Natural killer cell (primary cell): Measurements from ENCODE around the gene RPP25L. TPM values are rescaled to one million over a fixed set of nuclear protein-coding genes. Genes with fewer than 3 reads are reported as not detected.
A peak's percentile ranks its signal among the peaks of the same experiment; 100 is the strongest.

Experiments used
- ATAC-seq, 3 donors: fragments of 150-1000 bp in 2 of 3; fragments of 200-7000 bp in 1 of 3; cut with Tn5 transposase; 1 replicate in 1 of 3; 2 replicates in 2 of 3; pipeline ENCODE4 v1.10.0; 2021; ENCODE audit warnings: mild to moderate bottlenecking in 2 of 3, moderate library complexity in 2 of 3
- DNase-seq, 2 donors: peaks; one replicate each; pipeline versions ENCODE4 v3.0.0 to v3.0.0-alpha.2; 2013 to 2021; ENCODE audit warnings: mixed read lengths in 1 of 2
- H3K27ac ChIP-seq: one replicate; pipeline ENCODE4 v1.5.1; 2013; ENCODE audit warnings: mild to moderate bottlenecking, low read length
- H3K27me3 ChIP-seq: one replicate; pipeline ENCODE4 v1.6.1; 2013; ENCODE audit warnings: low read length; ENCODE audit not compliant: control insufficient read depth, insufficient read depth
- H3K36me3 ChIP-seq: one replicate; pipeline ENCODE4 v1.6.1; 2013; ENCODE audit warnings: low read length; ENCODE audit not compliant: control insufficient read depth, insufficient read depth
- H3K4me1 ChIP-seq: one replicate; pipeline ENCODE4 v1.6.1; 2013; ENCODE audit warnings: low read length; ENCODE audit not compliant: control insufficient read depth, insufficient read depth
- H3K4me3 ChIP-seq: one replicate; pipeline ENCODE4 v1.5.1; 2013; ENCODE audit warnings: low read length
- H3K9me3 ChIP-seq: one replicate; pipeline ENCODE4 v1.6.1; 2013; ENCODE audit warnings: low read length; ENCODE audit not compliant: control insufficient read depth, insufficient read depth
- H3K27ac Mint-ChIP-seq, 2 donors: one replicate each; pipeline ENCODE4 v1.8.0; 2022; ENCODE audit warnings: mild to moderate bottlenecking in 2 of 2, mixed read lengths in 2 of 2, moderate library complexity in 1 of 2
- H3K27me3 Mint-ChIP-seq, 2 donors: one replicate each; pipeline ENCODE4 v1.8.0; 2022; ENCODE audit warnings: low read depth in 2 of 2, mixed read lengths in 2 of 2
- H3K36me3 Mint-ChIP-seq: one replicate; pipeline ENCODE4 v1.8.0; 2022; ENCODE audit warnings: mixed read lengths
- H3K4me1 Mint-ChIP-seq, 2 donors: one replicate each; pipeline ENCODE4 v1.8.0; 2022; ENCODE audit warnings: mixed read lengths in 2 of 2
- H3K4me3 Mint-ChIP-seq: one replicate; pipeline ENCODE4 v1.8.0; 2022; ENCODE audit warnings: mild to moderate bottlenecking, moderate library complexity, mixed read lengths
- H3K9me3 Mint-ChIP-seq, 2 donors: one replicate each; pipeline ENCODE4 v1.8.0; 2022; ENCODE audit warnings: mixed read lengths in 2 of 2
- WGBS: methylation state at CpG from one replicate; pipeline ENCODE4 v1.1.7; 2013; ENCODE audit warnings: missing lambda C conversion rate; ENCODE audit not compliant: insufficient coverage; 5-methylcytosine and 5-hydroxymethylcytosine counted together
- intact Hi-C: fragments of 100-400 bp; cut with micrococcal nuclease; formaldehyde crosslinking; loops from one replicate; pipeline ENCODE4 v1.14.2; 2022
- total RNA-seq, 4 donors: library from RNA; stranded (reverse); fragments of 120-200 nt in 1 of 4; gene quantifications; one replicate each; pipeline versions ENCODE4 v1.2.3 to v1.2.4, GENCODE V29; 2013 to 2022
- TF ChIP-seq, protein P1 (sequence below): fragments of 200-600 bp; IDR thresholded peaks from one replicate; pipeline ENCODE4 v1.8.0; 2022; ENCODE audit warnings: antibody characterized with exemption

Gene RPP25L
- total RNA-seq, 3 donors from 2014 or later (not counting 1 experiment from before 2014, with no cell fraction given): 9.3 to 15.0 (median 9.8) TPM

DNA sequence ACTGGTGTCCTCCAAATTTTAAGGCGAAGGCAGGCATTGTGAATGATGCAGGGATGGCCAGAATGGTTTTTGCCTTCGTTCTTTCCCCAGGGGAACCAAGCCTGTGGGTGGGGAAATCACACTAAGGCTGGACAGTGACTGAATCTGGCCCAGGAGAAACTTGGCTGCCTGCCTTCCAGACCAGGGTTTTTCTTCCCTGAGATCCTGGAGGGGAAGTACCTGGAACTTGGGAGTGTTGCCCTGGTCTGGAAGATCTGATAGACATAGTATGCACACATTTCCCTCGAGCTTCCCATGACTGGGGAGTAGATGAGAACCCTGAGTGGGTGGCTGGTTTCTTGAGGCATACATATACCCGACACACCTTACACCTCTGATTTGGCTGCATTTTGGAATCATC is 39.4 kb upstream of the RPP25L start:
- Mint-ChIP-seq H3K9me3 (no peaks in the 10 kb centered on the region), H3K36me3 (no peaks in the 10 kb centered on the region), H3K27ac (peak overlapping the region in 1 of 2 donors; percentile 83), H3K4me3 (no peak overlapping the region), H3K4me1 (peaks cover 37 to 44% of the 10 kb centered on the region in 2 donors), H3K27me3 (no peaks in the 10 kb centered on the region)
- intact Hi-C loops: no loop called here
- H3K27me3 ChIP-seq: no peaks in the 10 kb centered on the region
- no peak overlapping the region for H3K27ac ChIP-seq
- peaks cover 25% of the 10 kb centered on the region for H3K36me3 ChIP-seq
- ATAC-seq (no peak), DNase-seq (no peak)
- H3K4me3 ChIP-seq: no peak overlapping the region
- TF ChIP-seq, protein P1, sequence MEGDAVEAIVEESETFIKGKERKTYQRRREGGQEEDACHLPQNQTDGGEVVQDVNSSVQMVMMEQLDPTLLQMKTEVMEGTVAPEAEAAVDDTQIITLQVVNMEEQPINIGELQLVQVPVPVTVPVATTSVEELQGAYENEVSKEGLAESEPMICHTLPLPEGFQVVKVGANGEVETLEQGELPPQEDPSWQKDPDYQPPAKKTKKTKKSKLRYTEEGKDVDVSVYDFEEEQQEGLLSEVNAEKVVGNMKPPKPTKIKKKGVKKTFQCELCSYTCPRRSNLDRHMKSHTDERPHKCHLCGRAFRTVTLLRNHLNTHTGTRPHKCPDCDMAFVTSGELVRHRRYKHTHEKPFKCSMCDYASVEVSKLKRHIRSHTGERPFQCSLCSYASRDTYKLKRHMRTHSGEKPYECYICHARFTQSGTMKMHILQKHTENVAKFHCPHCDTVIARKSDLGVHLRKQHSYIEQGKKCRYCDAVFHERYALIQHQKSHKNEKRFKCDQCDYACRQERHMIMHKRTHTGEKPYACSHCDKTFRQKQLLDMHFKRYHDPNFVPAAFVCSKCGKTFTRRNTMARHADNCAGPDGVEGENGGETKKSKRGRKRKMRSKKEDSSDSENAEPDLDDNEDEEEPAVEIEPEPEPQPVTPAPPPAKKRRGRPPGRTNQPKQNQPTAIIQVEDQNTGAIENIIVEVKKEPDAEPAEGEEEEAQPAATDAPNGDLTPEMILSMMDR: no peak
- H3K4me1 ChIP-seq: peaks cover 32% of the 10 kb centered on the region
- 85% methylated on average over 3 of the region's 4 CpGs for WGBS
- H3K9me3 ChIP-seq: no peaks in the 10 kb centered on the region

DNA sequence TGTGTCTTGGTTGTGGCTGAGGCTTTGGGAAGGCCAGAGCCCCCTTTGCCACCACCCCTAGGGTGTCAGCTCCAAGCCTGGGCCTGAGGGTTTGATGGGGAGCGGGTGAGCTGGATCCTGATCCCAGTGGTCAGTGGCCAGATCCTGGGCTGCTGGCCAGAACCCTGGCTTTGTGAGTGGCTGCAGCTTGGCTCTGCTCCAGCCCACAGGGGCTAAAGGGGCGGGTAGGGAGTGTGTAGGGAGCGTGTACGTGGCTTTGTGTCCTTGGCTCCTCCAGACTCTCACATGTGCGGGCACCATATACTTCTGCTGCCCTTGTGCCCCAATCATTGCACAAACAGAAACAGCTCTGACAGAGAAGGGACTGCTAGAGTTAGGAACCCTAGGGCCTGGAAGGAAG is 38.9 kb upstream of the RPP25L start:
- Mint-ChIP-seq H3K36me3 (no peaks in the 10 kb centered on the region), H3K4me3 (no peak overlapping the region), H3K9me3 (no peaks in the 10 kb centered on the region), H3K27me3 (no peaks in the 10 kb centered on the region), H3K4me1 (peaks cover 40 to 47% of the 10 kb centered on the region in 2 donors), H3K27ac (no peak overlapping the region)
- H3K27me3 ChIP-seq: no peaks in the 10 kb centered on the region
- DNase-seq (no peak), ATAC-seq (no peak)
- no peak overlapping the region for H3K4me3 ChIP-seq
- WGBS: 97% methylated on average over 3 of the region's 5 CpGs
- intact Hi-C loops: no loop called here
- TF ChIP-seq, protein P1: no peak
- peaks cover 25% of the 10 kb centered on the region for H3K36me3 ChIP-seq
- H3K9me3 ChIP-seq: no peaks in the 10 kb centered on the region
- H3K27ac ChIP-seq: no peak overlapping the region
- peaks cover 37% of the 10 kb centered on the region for H3K4me1 ChIP-seq

DNA sequence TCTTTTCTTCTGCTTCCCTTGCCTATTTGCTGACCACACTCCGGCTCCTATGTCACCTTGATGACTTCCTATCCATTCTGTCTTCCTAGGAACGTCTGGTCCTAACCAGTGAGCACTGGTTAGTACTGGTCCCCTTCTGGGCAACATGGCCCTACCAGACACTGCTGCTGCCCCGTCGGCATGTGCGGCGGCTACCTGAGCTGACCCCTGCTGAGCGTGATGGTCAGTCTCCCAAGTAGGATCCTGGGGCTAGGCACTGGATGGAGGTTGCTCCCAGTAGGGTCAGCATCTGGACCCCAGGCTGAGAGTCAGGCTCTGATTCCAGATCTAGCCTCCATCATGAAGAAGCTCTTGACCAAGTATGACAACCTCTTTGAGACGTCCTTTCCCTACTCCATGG is 36.8 kb upstream of the RPP25L start:
- H3K27ac ChIP-seq: no peak overlapping the region
- peaks cover 36 to 47% of the 10 kb centered on the region in 2 donors for H3K4me1 Mint-ChIP-seq
- DNase-seq (no peak), ATAC-seq (no peak)
- no peaks in the 10 kb centered on the region for H3K36me3 Mint-ChIP-seq
- intact Hi-C loops: loop anchor here (5.0 kb wide), 1 partner anchor 36 kb away; the partner anchor contains the start of gene RPP25L
- peak overlapping the region; percentile 58 for H3K4me3 Mint-ChIP-seq
- peaks cover 25% of the 10 kb centered on the region for H3K36me3 ChIP-seq
- WGBS: 96% methylated on average over 8 of the region's 8 CpGs
- peaks cover 37% of the 10 kb centered on the region for H3K4me1 ChIP-seq
- TF ChIP-seq, protein P1: no peak
- no peak overlapping the region for H3K4me3 ChIP-seq
- H3K9me3 Mint-ChIP-seq: no peaks in the 10 kb centered on the region
- no peaks in the 10 kb centered on the region for H3K27me3 ChIP-seq
- no peaks in the 10 kb centered on the region for H3K9me3 ChIP-seq
- H3K27ac Mint-ChIP-seq: peak overlapping the region in 1 of 2 donors; percentile 89
- H3K27me3 Mint-ChIP-seq: no peaks in the 10 kb centered on the region

DNA sequence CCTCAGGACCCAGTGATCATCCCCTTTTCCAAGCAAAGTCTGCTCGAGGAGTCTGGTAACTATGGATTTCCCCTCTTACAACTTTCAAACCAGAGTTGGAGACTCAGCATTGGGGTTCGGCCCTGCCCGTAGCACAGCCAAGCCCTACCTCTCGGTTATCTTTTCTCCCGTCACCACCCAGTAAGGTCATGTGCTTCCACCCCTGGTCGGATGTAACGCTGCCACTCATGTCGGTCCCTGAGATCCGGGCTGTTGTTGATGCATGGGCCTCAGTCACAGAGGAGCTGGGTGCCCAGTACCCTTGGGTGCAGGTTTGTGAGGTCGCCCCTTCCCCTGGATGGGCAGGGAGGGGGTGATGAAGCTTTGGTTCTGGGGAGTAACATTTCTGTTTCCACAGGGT is 35.8 kb upstream of the RPP25L start:
- peak overlapping the region; percentile 89 for H3K4me3 Mint-ChIP-seq
- Histone ChIP-seq H3K4me3 (peak overlapping the region; percentile 69), H3K9me3 (no peaks in the 10 kb centered on the region), H3K4me1 (peaks cover 34% of the 10 kb centered on the region), H3K36me3 (peaks cover 25% of the 10 kb centered on the region), H3K27ac (peak overlapping the region; percentile 53), H3K27me3 (no peaks in the 10 kb centered on the region)
- H3K36me3 Mint-ChIP-seq: no peaks in the 10 kb centered on the region
- ATAC-seq (no peak), DNase-seq (peak in 1 of 2 donors; percentile 28)
- peak overlapping the region; percentile 77 to 89 for H3K27ac Mint-ChIP-seq
- 71% methylated on average over 10 of the region's 10 CpGs for WGBS
- H3K9me3 Mint-ChIP-seq: no peaks in the 10 kb centered on the region
- H3K27me3 Mint-ChIP-seq: no peaks in the 10 kb centered on the region
- TF ChIP-seq, protein P1: no peak
- H3K4me1 Mint-ChIP-seq: peaks cover 30 to 38% of the 10 kb centered on the region in 2 donors
- intact Hi-C loops: loop anchor here (5.0 kb wide), 1 partner anchor 35 kb away; the partner anchor contains the start of gene RPP25L
